Measurements from ENCODE around the gene CHPF. TPM values are rescaled to one million over a fixed set of nuclear protein-coding genes. Genes with fewer than 3 reads are reported as not detected.

The CHPF gene
- total RNA-seq, 4 donors from 2014 or later: 36.0 to 66.0 (median 54.8) TPM

- Histone ChIP-seq H3K36me3 (peaks cover 0 to 29% of the 10 kb centered on the region in 2 donors), H3K27ac (peak overlapping the region in 3 of 4 donors; percentile 92 to 96 (median 94)), H3K27me3 (no peaks in the 10 kb centered on the region), H3K4me1 (peaks cover 0 to 61% (median 14%) of the 10 kb centered on the region in 3 donors), H3K9me3 (no peaks in the 10 kb centered on the region), H3K4me3 (peak overlapping the region in 1 of 2 donors; percentile 28)
- TF ChIP-seq CTCF (IDR thresholded peaks at IDR 0.05) (peak in 3 of 4 experiments; percentile 85 to 91 (median 90)), POLR2A (IDR thresholded peaks at IDR 0.05) (no peak), POLR2AphosphoS5 (IDR thresholded peaks at IDR 0.05) (peak; percentile 6)
- ATAC-seq: no peak
- 0% methylated on average over 1 of the region's 48 CpGs; no CpG with 5 or more reads in 1 of the 2 donors for WGBS, 2 donors (ENCODE audit: low coverage in 1 of 2)
Observed at GRCh38 chr2:219541611-219542180, 1.9 kb downstream of the CHPF start.

- peaks cover 0 to 29% of the 10 kb centered on the region in 2 donors for H3K36me3 ChIP-seq
- H3K27me3 ChIP-seq: no peaks in the 10 kb centered on the region
- H3K4me1 ChIP-seq: peaks cover 0 to 61% (median 14%) of the 10 kb centered on the region in 3 donors
- TF ChIP-seq CTCF (IDR thresholded peaks at IDR 0.05): no peak
- TF ChIP-seq POLR2A (IDR thresholded peaks at IDR 0.05): no peak
- no peak overlapping the region for H3K27ac ChIP-seq
- 70 to 94% methylated on average over 2 to 8 of the region's 12 CpGs for WGBS, 2 donors (ENCODE audit: low coverage in 1 of 2)
- no peaks in the 10 kb centered on the region for H3K9me3 ChIP-seq
- no peak for ATAC-seq
- no peak overlapping the region for H3K4me3 ChIP-seq
Observed at GRCh38 chr2:219540784-219541504, 2.7 kb downstream of the CHPF start.

- H3K9me3 ChIP-seq: no peaks in the 10 kb centered on the region
- H3K27me3 ChIP-seq: no peaks in the 10 kb centered on the region
- no peak overlapping the region for H3K4me3 ChIP-seq
- peaks cover 0 to 29% of the 10 kb centered on the region in 2 donors for H3K36me3 ChIP-seq
- ATAC-seq: no peak
- 80 to 91% methylated on average over 1 to 14 of the region's 46 CpGs for WGBS, 2 donors (ENCODE audit: low coverage in 1 of 2)
- peaks cover 0 to 56% (median 14%) of the 10 kb centered on the region in 3 donors for H3K4me1 ChIP-seq
- no peak for TF ChIP-seq POLR2AphosphoS5 (IDR thresholded peaks at IDR 0.05)
- TF ChIP-seq POLR2A (IDR thresholded peaks at IDR 0.05): no peak
- TF ChIP-seq CTCF (IDR thresholded peaks at IDR 0.05): no peak
- TF ChIP-seq EP300 (IDR thresholded peaks at IDR 0.05): no peak
- H3K27ac ChIP-seq: no peak overlapping the region
Observed at GRCh38 chr2:219539926-219540678, 3.5 kb downstream of the CHPF start.

- no peak for TF ChIP-seq EP300 (IDR thresholded peaks at IDR 0.05)
- TF ChIP-seq POLR2AphosphoS5 (IDR thresholded peaks at IDR 0.05): no peak
- no peak for TF ChIP-seq CTCF (IDR thresholded peaks at IDR 0.05)
- no peak for TF ChIP-seq POLR2A (IDR thresholded peaks at IDR 0.05)
- whole genome bisulfite sequencing, 2 donors (ENCODE audit: low coverage in 1 of 2): 60% methylated on average over 2 of the region's 32 CpGs; no CpG with 5 or more reads in 1 of the 2 donors
- ATAC-seq: no peak
- Histone ChIP-seq H3K4me1 (peaks cover 0 to 47% (median 8%) of the 10 kb centered on the region in 3 donors), H3K9me3 (no peaks in the 10 kb centered on the region), H3K36me3 (peaks cover 0 to 29% of the 10 kb centered on the region in 2 donors), H3K27me3 (no peaks in the 10 kb centered on the region), H3K4me3 (no peak overlapping the region), H3K27ac (no peak overlapping the region)
Observed at GRCh38 chr2:219538956-219539788, 4.4 kb downstream of the CHPF start.

Data from gastroesophageal sphincter (tissue), 4 donors.